GM21381 (cell line): Measurements from ENCODE around the gene TP53TG3B.
"Not testable (repeated sequence)": the region's sequence is repeated elsewhere in the genome, so short reads cannot be mapped to it uniquely, and the experiment has no call there.

Source experiments
- ATAC-seq: cut with Tn5 transposase; IDR thresholded peaks from one replicate; pipeline ENCODE4 v1.9.1; 2021; ENCODE audit warnings: mild to moderate bottlenecking, moderate library complexity; ENCODE audit not compliant: unreplicated experiment

Gene TP53TG3B

GRCh38 chr16:33360541-33360940, at the start of gene TP53TG3B:
TSS of gene TP53TG3B (plus strand) at chr16:33360841. CDS start at chr16:33360909, 68 bp downstream.
- ATAC-seq = not testable (repeated sequence)

- ATAC-seq = not testable (repeated sequence)
Measured at GRCh38 chr16:33336226-33337012, 24.2 kb upstream of the TP53TG3B start.

DNA sequence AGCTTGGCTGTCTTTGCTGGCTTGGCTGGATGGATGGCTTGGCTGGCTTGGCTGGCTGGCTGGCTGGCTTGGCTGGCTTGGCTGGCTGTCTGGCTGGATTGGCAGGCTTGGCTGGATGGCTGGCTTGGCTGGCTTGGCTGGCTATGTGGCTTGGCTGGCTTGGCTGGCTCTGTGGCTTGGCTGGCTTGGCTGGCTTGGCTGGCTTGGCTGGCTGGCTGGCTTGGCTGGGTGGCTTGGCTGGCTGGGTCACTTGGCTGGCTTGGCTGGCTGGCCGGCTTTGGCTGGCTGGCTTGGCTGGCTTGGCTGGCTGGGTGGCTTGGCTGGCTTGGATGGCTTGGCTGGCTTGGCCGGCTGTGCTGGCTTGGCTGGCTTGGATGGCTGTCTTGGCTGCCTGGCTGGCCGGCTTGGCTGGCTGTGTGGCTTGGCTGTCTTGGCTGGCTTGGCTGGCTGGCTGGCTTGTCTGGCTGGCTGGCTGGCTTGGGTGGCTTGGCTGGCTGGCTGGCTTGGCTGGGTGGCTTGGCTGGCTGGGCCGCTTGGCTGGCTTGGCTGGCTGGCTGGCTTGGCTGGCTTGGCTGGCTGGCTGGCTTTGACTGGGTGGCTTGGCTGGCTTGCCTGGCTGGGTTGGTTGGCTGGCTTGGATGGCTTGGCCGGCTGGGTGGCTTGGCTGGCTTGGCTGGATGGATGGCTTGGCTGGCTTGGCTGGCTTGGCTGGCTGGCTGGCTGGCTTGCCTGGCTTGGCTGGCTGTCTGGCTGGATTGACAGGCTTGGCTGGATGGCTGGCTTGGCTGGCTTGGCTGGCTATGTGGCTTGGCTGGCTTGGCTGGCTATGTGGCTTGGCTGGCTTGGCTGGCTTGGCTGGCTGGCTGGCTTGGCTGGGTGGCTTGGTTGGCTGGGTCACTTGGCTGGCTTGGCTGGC, 22.8 kb upstream of the TP53TG3B start:
- not testable (repeated sequence) for ATAC-seq

DNA sequence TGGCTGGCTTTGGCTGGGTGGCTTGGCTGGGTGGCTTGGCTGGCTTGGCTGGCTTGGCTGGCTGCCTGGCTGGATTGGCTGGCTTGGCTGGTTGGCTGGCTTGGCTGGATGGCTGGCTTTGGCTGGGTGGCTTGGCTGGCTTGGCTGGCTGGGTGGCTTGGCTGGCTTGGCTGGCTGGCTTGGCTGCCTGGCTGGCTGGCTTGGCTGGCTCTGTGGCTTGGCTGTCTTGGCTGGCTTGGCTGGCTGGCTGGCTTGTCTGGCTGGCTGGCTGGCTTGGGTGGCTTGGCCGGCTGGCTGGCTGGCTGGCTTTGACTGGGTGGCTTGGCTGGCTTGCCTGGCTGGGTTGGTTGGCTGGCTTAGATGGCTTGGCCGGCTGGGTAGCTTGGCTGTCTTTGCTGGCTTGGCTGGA, 22.1 kb upstream of the TP53TG3B start:
- ATAC-seq = not testable (repeated sequence)

- not testable (repeated sequence) for ATAC-seq
Measured at GRCh38 chr16:33339093-33340061, 21.3 kb upstream of the TP53TG3B start.
